Neural progenitor cell (in vitro differentiated cells): ENCODE measurements around the gene CAV2. TPM values are rescaled to one million over a fixed set of nuclear protein-coding genes. Genes with fewer than 3 reads are reported as not detected.

ENCODE experiments used
- DNase-seq: peaks from one replicate; pipeline ENCODE4 v3.0.0-alpha.2; 2016; ENCODE audit warnings: low spot score
- H2AFZ ChIP-seq: fragments of 200-600 bp; sonication (generic); replicated peaks from 2 replicates; pipeline ENCODE4 v1.6.1; 2016; ENCODE audit warnings: antibody characterized with exemption
- H3F3A ChIP-seq: fragments of 200-600 bp; sonication (generic); 2 replicates; pipeline ENCODE4 v1.6.1; 2016; ENCODE audit warnings: antibody characterized with exemption, low read depth
- H3K27ac ChIP-seq: fragments of 200-600 bp; sonication (generic); 2 replicates; pipeline ENCODE4 v1.5.1; 2016; ENCODE audit warnings: mild to moderate bottlenecking
- H3K27me3 ChIP-seq: fragments of 200-600 bp; sonication (generic); 2 replicates; pipeline ENCODE4 v1.6.1; 2016; ENCODE audit warnings: mild to moderate bottlenecking, moderate library complexity
- H3K36me3 ChIP-seq: fragments of 200-600 bp; sonication (generic); 2 replicates; pipeline ENCODE4 v1.5.1; 2016
- H3K4me1 ChIP-seq: fragments of 200-600 bp; sonication (generic); 2 replicates; pipeline ENCODE4 v1.6.1; 2016; ENCODE audit warnings: mixed run types
- H3K4me2 ChIP-seq: fragments of 200-600 bp; sonication (generic); 2 replicates; pipeline ENCODE4 v1.6.1; 2016
- H3K4me3 ChIP-seq: fragments of 200-600 bp; sonication (generic); 2 replicates; pipeline ENCODE4 v1.5.1; 2016
- H3K79me2 ChIP-seq: fragments of 200-600 bp; sonication (generic); 2 replicates; pipeline ENCODE4 v1.6.1; 2016; ENCODE audit warnings: low read depth
- H3K9ac ChIP-seq: fragments of 200-600 bp; sonication (generic); 2 replicates; pipeline ENCODE4 v1.6.1; 2016
- H3K9me3 ChIP-seq: fragments of 200-600 bp; sonication (generic); 2 replicates; pipeline ENCODE4 v1.5.1; 2016; ENCODE audit warnings: low read depth
- H4K20me1 ChIP-seq: fragments of 200-600 bp; sonication (generic); 2 replicates; pipeline ENCODE4 v1.6.1; 2016; ENCODE audit warnings: low read depth
- H3K27ac Mint-ChIP-seq: 3 replicates; pipeline ENCODE4 v1.8.0; 2021; ENCODE audit warnings: mixed read lengths
- H3K27me3 Mint-ChIP-seq: 2 replicates; pipeline ENCODE4 v1.8.0; 2022; ENCODE audit warnings: low read depth, mild to moderate bottlenecking, inconsistent platforms, moderate library complexity, mixed read lengths; ENCODE audit not compliant: insufficient read depth
- H3K36me3 Mint-ChIP-seq: 3 replicates; pipeline ENCODE4 v1.8.0; 2021; ENCODE audit warnings: mixed read lengths
- H3K4me1 Mint-ChIP-seq: 3 replicates; pipeline ENCODE4 v1.8.0; 2021; ENCODE audit warnings: mixed read lengths
- H3K4me3 Mint-ChIP-seq: 3 replicates; pipeline ENCODE4 v1.8.0; 2021; ENCODE audit warnings: mild to moderate bottlenecking, moderate library complexity, mixed read lengths
- H3K9me3 Mint-ChIP-seq: 3 replicates; pipeline ENCODE4 v1.8.0; 2020; ENCODE audit warnings: mixed read lengths
- CTCF ChIP-seq: fragments of 200-600 bp; sonication (generic); IDR thresholded peaks from 2 replicates; pipeline ENCODE4 v1.5.1; 2017; ENCODE audit warnings: antibody characterized with exemption, mild to moderate bottlenecking
- EZH2 ChIP-seq: fragments of 200-600 bp; sonication (generic); IDR thresholded peaks from 2 replicates; pipeline ENCODE4 v1.6.1; 2017; ENCODE audit warnings: antibody characterized with exemption, mild to moderate bottlenecking, moderate library complexity
- EZH2phosphoT487 ChIP-seq: fragments of 200-600 bp; sonication (generic); IDR thresholded peaks from 2 replicates; pipeline ENCODE4 v1.6.1; 2017; ENCODE audit warnings: antibody characterized with exemption
- total RNA-seq: library from RNA; depleted of rRNA; stranded (reverse); fragments of >200 nt; gene quantifications from 2 replicates; pipeline ENCODE4 v1.2.3, GENCODE V29; 2015; ENCODE audit warnings: low replicate concordance

CAV2 gene
- total RNA-seq, 1 donor from 2014 or later, result 0.37 TPM

- Mint-ChIP-seq H3K36me3 (no peaks in the 10 kb centered on the region), H3K4me3 (no peak overlapping the region), H3K4me1 (peaks cover 2% of the 10 kb centered on the region), H3K27me3 (peaks cover 8% of the 10 kb centered on the region), H3K9me3 (no peaks in the 10 kb centered on the region), H3K27ac (no peak overlapping the region)
- Histone ChIP-seq H3K9ac (no peak overlapping the region), H3K36me3 (no peaks in the 10 kb centered on the region), H3K27me3 (peaks cover 5% of the 10 kb centered on the region), H3K4me3 (no peak overlapping the region), H3K27ac (no peak overlapping the region), H3K79me2 (no peaks in the 10 kb centered on the region), H2AFZ (no peak overlapping the region), H3F3A (peaks cover 6% of the 10 kb centered on the region), H3K9me3 (no peaks in the 10 kb centered on the region), H3K4me1 (peaks cover 11% of the 10 kb centered on the region), H3K4me2 (no peak overlapping the region), H4K20me1 (no peaks in the 10 kb centered on the region)
- TF ChIP-seq EZH2phosphoT487, result no peak
- no peak for TF ChIP-seq EZH2
- TF ChIP-seq CTCF, result no peak
- DNase-seq, result no peak
Measured at GRCh38 chr7:116518961-116519360, 19.4 kb downstream of the CAV2 start.

GRCh38 chr7:116521046-116521664 is 21.6 kb downstream of the CAV2 start:
- H3K4me1 ChIP-seq, result no peaks in the 10 kb centered on the region
- no peak overlapping the region for H3K27ac Mint-ChIP-seq
- H2AFZ ChIP-seq, result no peak overlapping the region
- H3K4me3 Mint-ChIP-seq, result no peak overlapping the region
- H3K27ac ChIP-seq, result no peak overlapping the region
- TF ChIP-seq EZH2 (no peak), CTCF (no peak), EZH2phosphoT487 (no peak)
- no peak overlapping the region for H3K4me3 ChIP-seq
- H3K9ac ChIP-seq, result no peak overlapping the region
- no peak overlapping the region for H3K4me2 ChIP-seq
- H3K36me3 Mint-ChIP-seq, result no peaks in the 10 kb centered on the region
- peaks cover 20% of the 10 kb centered on the region for H3K27me3 Mint-ChIP-seq
- peaks cover 13% of the 10 kb centered on the region for H3F3A ChIP-seq
- peaks cover 6% of the 10 kb centered on the region for H3K4me1 Mint-ChIP-seq
- H3K9me3 Mint-ChIP-seq, result no peaks in the 10 kb centered on the region
- H3K79me2 ChIP-seq, result no peaks in the 10 kb centered on the region
- no peaks in the 10 kb centered on the region for H3K36me3 ChIP-seq
- no peaks in the 10 kb centered on the region for H4K20me1 ChIP-seq
- peaks cover 27% of the 10 kb centered on the region for H3K27me3 ChIP-seq
- DNase-seq, result no peak
- H3K9me3 ChIP-seq, result no peaks in the 10 kb centered on the region

GRCh38 chr7:116522247-116522646 is 22.7 kb downstream of the CAV2 start:
- H3K27me3 ChIP-seq, result peaks cover 38% of the 10 kb centered on the region
- H2AFZ ChIP-seq, result no peak overlapping the region
- H3K4me3 Mint-ChIP-seq, result no peak overlapping the region
- H3K4me1 Mint-ChIP-seq, result peaks cover 16% of the 10 kb centered on the region
- TF ChIP-seq EZH2 (no peak), CTCF (no peak), EZH2phosphoT487 (no peak)
- no peaks in the 10 kb centered on the region for H3K4me1 ChIP-seq
- H3K4me2 ChIP-seq, result no peak overlapping the region
- no peaks in the 10 kb centered on the region for H3K36me3 Mint-ChIP-seq
- H3F3A ChIP-seq, result peaks cover 13% of the 10 kb centered on the region
- no peaks in the 10 kb centered on the region for H4K20me1 ChIP-seq
- H3K9ac ChIP-seq, result no peak overlapping the region
- no peaks in the 10 kb centered on the region for H3K79me2 ChIP-seq
- no peaks in the 10 kb centered on the region for H3K9me3 Mint-ChIP-seq
- no peak overlapping the region for H3K4me3 ChIP-seq
- no peaks in the 10 kb centered on the region for H3K36me3 ChIP-seq
- no peak for DNase-seq
- H3K27ac Mint-ChIP-seq, result no peak overlapping the region
- H3K27me3 Mint-ChIP-seq, result peaks cover 29% of the 10 kb centered on the region
- no peaks in the 10 kb centered on the region for H3K9me3 ChIP-seq
- no peak overlapping the region for H3K27ac ChIP-seq
